IMR-90 (cell line): ENCODE data around the gene CXXC4. TPM values are rescaled to one million over a fixed set of nuclear protein-coding genes. Genes with fewer than 3 reads are reported as not detected.

Experiments
- ATAC-seq: fragments of 200-7000 bp; cut with Tn5 transposase; 2 replicates; pipeline ENCODE4 v1.9.1; 2020; ENCODE audit warnings: low read depth, mild to moderate bottlenecking, moderate library complexity
- BruUV-seq: library from RNA; stranded (reverse); fragments of 400-500 nt; replicated peaks from 2 replicates; lab custom pipeline; 2021; lab: Mats Ljungman, UMichigan
- CTCF ChIA-PET: fragments of 300-600 bp; formaldehyde crosslinking; extraction: SDS; loops from one replicate; lab custom pipeline; 2021; ENCODE audit warnings: antibody characterized with exemption; lab: Yijun Ruan, JAX
- POLR2A ChIA-PET: fragments of 300-600 bp; sonication (Branson Sonifier 250); formaldehyde crosslinking; loops from one replicate; lab custom pipeline; 2022; ENCODE audit warnings: antibody characterized with exemption; ENCODE audit not compliant: unreplicated experiment; lab: Charles Lee
- DNase-seq: peaks from one replicate; pipeline ENCODE4 v3.0.0; 2013
- H2AFZ ChIP-seq: replicated peaks from 2 replicates; pipeline ENCODE3; 2013; ENCODE audit warnings: low read length, mild to moderate bottlenecking; ENCODE audit not compliant: poor library complexity
- H2AK5ac ChIP-seq: 2 replicates; pipeline ENCODE4 v1.6.1; 2013; ENCODE audit warnings: low read depth, low read length, inconsistent platforms
- H2AK9ac ChIP-seq: replicated peaks from 2 replicates; pipeline ENCODE3; 2013; ENCODE audit warnings: mild to moderate bottlenecking, low read depth, low read length, moderate library complexity; ENCODE audit not compliant: poor library complexity
- H2BK120ac ChIP-seq: 2 replicates; pipeline ENCODE4 v1.6.1; 2013; ENCODE audit warnings: low read depth, low read length, inconsistent platforms
- H2BK15ac ChIP-seq: 3 replicates; pipeline ENCODE4 v1.6.1; 2013; ENCODE audit warnings: low read depth, low read length, inconsistent platforms
- H2BK20ac ChIP-seq: 2 replicates; pipeline ENCODE4 v1.6.1; 2013; ENCODE audit warnings: low read depth, mild to moderate bottlenecking, inconsistent platforms, low read length, moderate library complexity
- H2BK5ac ChIP-seq: 2 replicates; pipeline ENCODE4 v1.6.1; 2013; ENCODE audit warnings: mild to moderate bottlenecking, low read depth, low read length, inconsistent platforms; ENCODE audit not compliant: poor library complexity, severe bottlenecking
- H3K14ac ChIP-seq: replicated peaks from 2 replicates; pipeline ENCODE4 v1.6.1; 2013; ENCODE audit warnings: low read depth, low read length, inconsistent platforms
- H3K18ac ChIP-seq: 2 replicates; pipeline ENCODE4 v1.6.1; 2013; ENCODE audit warnings: low read depth, low read length, control low read depth
- H3K23ac ChIP-seq: 2 replicates; pipeline ENCODE4 v1.6.1; 2013; ENCODE audit warnings: low read depth, low read length, inconsistent platforms
- H3K27ac ChIP-seq: 2 replicates; pipeline ENCODE4 v1.5.1; 2013; ENCODE audit warnings: mild to moderate bottlenecking, control low read depth, low read length; ENCODE audit not compliant: insufficient read depth
- H3K27me3 ChIP-seq: 2 replicates; pipeline ENCODE4 v1.6.1; 2013; ENCODE audit warnings: low read length; ENCODE audit not compliant: control insufficient read depth, insufficient read depth
- H3K36me3 ChIP-seq: 2 replicates; pipeline ENCODE4 v1.6.1; 2013; ENCODE audit warnings: low read length, mixed read lengths; ENCODE audit not compliant: control insufficient read depth, insufficient read depth
- H3K4ac ChIP-seq: 2 replicates; pipeline ENCODE4 v1.6.1; 2013; ENCODE audit warnings: low read depth, low read length, inconsistent platforms
- H3K4me1 ChIP-seq: 2 replicates; pipeline ENCODE4 v1.6.1; 2013; ENCODE audit warnings: low read length, mixed read lengths; ENCODE audit not compliant: control insufficient read depth, insufficient read depth
- H3K4me2 ChIP-seq: 2 replicates; pipeline ENCODE4 v1.6.1; 2013; ENCODE audit warnings: low read depth, mild to moderate bottlenecking, control low read depth, low read length, moderate library complexity
- H3K4me3 ChIP-seq: 2 replicates; pipeline ENCODE4 v1.5.1; 2013; ENCODE audit warnings: low read depth, mild to moderate bottlenecking, control low read depth, low read length, moderate library complexity; ENCODE audit not compliant: insufficient read depth
- H3K56ac ChIP-seq: 2 replicates; pipeline ENCODE4 v1.6.1; 2013; ENCODE audit warnings: low read length, inconsistent platforms; ENCODE audit not compliant: insufficient read depth; ENCODE audit errors: extremely low read depth
- H3K79me1 ChIP-seq, 2 experiments: 2 replicates each; pipeline ENCODE4 v1.6.1; 2013; ENCODE audit warnings: low read length in 2 of 2, inconsistent platforms in 1 of 2, low read depth in 1 of 2
- H3K9ac ChIP-seq: 2 replicates; pipeline ENCODE4 v1.6.1; 2013; ENCODE audit warnings: low read depth, low read length, control low read depth
- H3K9me1 ChIP-seq: 2 replicates; pipeline ENCODE4 v1.6.1; 2013; ENCODE audit warnings: low read length, inconsistent platforms; ENCODE audit not compliant: insufficient read depth
- H3K9me3 ChIP-seq: 2 replicates; pipeline ENCODE4 v1.6.1; 2013; ENCODE audit warnings: low read length; ENCODE audit not compliant: control insufficient read depth, insufficient read depth
- H4K20me1 ChIP-seq: 2 replicates; pipeline ENCODE4 v1.6.1; 2013; ENCODE audit warnings: low read length, inconsistent platforms; ENCODE audit not compliant: insufficient read depth
- H4K5ac ChIP-seq: 2 replicates; pipeline ENCODE4 v1.6.1; 2013; ENCODE audit warnings: mild to moderate bottlenecking, low read depth, low read length, control low read depth
- H4K8ac ChIP-seq, 2 experiments: 2 replicates each; pipeline ENCODE4 v1.6.1; 2013; ENCODE audit warnings: low read depth in 2 of 2, low read length in 2 of 2, control low read depth in 1 of 2, inconsistent platforms in 1 of 2
- H4K91ac ChIP-seq: 2 replicates; pipeline ENCODE4 v1.6.1; 2013; ENCODE audit warnings: low read depth, low read length, inconsistent platforms; ENCODE audit not compliant: insufficient read depth
- NFE2L2 ChIP-seq: fragments of 150-350 bp; IDR thresholded peaks from 2 replicates; pipeline ENCODE4 v1.6.1; 2016; ENCODE audit warnings: low read depth, mild to moderate bottlenecking, low read length
- RFX5 ChIP-seq: IDR thresholded peaks from 2 replicates; pipeline ENCODE4 v1.8.0; 2012; ENCODE audit warnings: low read depth, mild to moderate bottlenecking, low read length, moderate library complexity
- WGBS, 2 experiments: methylation state at CpG; one replicate each; pipeline versions ENCODE4 v1.1.5 to v1.1.7; 2013; ENCODE audit warnings: missing lambda C conversion rate in 2 of 2; ENCODE audit not compliant: insufficient read length in 1 of 2; ENCODE audit errors: extremely low coverage in 2 of 2; 5-methylcytosine and 5-hydroxymethylcytosine counted together
- dilution Hi-C: fragments of 300-500 bp; cut with HindIII; formaldehyde crosslinking; loops from one replicate; pipeline ENCODE4 v1.14.3; 2018; ENCODE audit warnings: low sequenced_read_pairs; ENCODE audit not compliant: unreplicated experiment
- in situ Hi-C: fragments of 300-500 bp; cut with MboI; formaldehyde crosslinking; loops from 3 replicates; pipeline ENCODE4 v1.14.3; 2019; ENCODE audit warnings: low sequenced_read_pairs, inconsistent platforms, mixed read lengths
- intact Hi-C: fragments of 100-400 bp; cut with micrococcal nuclease; formaldehyde crosslinking; loops from 2 replicates; pipeline ENCODE4 v1.10.0; 2022
- polyA plus RNA-seq, 3 experiments: library from polyadenylated mRNA; depleted of rRNA; stranded (reverse); fragments of >200 nt; gene quantifications; 2 replicates each; pipeline ENCODE4 v1.2.3, GENCODE V29; 2012; ENCODE audit warnings: low replicate concordance in 1 of 3
- total RNA-seq: library from RNA; depleted of rRNA; stranded (reverse); fragments of >200 nt; gene quantifications from 2 replicates; pipeline ENCODE4 v1.2.3, GENCODE V29; 2012
- TF ChIP-seq, protein P1 (sequence below): conservative IDR thresholded peaks from 2 replicates; pipeline ENCODE4 v1.5.1; 2012; ENCODE audit warnings: mild to moderate bottlenecking, low read depth, low read length, improper control_type of control experiment

Gene CXXC4
- total and polyA plus RNA-seq, 2 of the 4 experiments (the other 2 are of a cell fraction) = not detected

DNA sequence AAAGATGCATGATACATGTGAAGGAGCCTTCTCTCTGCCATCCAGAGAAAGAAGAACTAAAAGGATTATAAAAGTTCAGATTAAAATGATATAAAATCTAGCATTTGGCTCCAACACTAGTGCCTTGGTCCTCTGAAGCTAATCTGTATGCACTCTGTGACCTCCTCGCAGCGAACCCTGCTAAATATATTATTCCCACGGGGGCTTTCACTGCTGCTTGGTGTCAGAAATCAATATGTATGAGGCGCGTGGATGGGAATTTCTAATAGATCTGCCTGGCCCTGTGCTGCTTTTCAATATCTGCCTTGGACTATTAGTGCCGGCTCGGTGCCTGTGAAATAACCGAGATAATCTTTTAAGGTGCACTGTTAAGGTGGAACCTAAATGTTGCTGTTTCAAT, 69.7 kb downstream of the CXXC4 start:
- dilution Hi-C loops (no loop called here), in situ Hi-C loops (no loop called here), intact Hi-C loops (no loop called here)
- Histone ChIP-seq H3K14ac (no peak overlapping the region), H3K9me3 (no peaks in the 10 kb centered on the region), H3K27ac (no peak overlapping the region), H4K5ac (no peak overlapping the region), H2BK120ac (no peak overlapping the region), H2BK15ac (no peak overlapping the region), H3K4me2 (no peak overlapping the region), H3K4me3 (no peak overlapping the region), H3K79me1 (no peaks in the 10 kb centered on the region), H3K18ac (no peak overlapping the region), H3K23ac (no peak overlapping the region), H4K8ac (no peak overlapping the region), H2AK5ac (no peak overlapping the region), H2AK9ac (no peak overlapping the region), H3K4ac (no peak overlapping the region), H2BK5ac (no peak overlapping the region), H3K4me1 (no peaks in the 10 kb centered on the region), H4K20me1 (no peaks in the 10 kb centered on the region), H3K27me3 (no peaks in the 10 kb centered on the region), H3K9ac (no peak overlapping the region), H2BK20ac (no peak overlapping the region), H3K9me1 (no peaks in the 10 kb centered on the region), H4K91ac (no peak overlapping the region), H3K36me3 (no peaks in the 10 kb centered on the region), H3K56ac (no peak overlapping the region), H2AFZ (no peak overlapping the region)
- no peak for ATAC-seq
- TF ChIP-seq, protein P1, sequence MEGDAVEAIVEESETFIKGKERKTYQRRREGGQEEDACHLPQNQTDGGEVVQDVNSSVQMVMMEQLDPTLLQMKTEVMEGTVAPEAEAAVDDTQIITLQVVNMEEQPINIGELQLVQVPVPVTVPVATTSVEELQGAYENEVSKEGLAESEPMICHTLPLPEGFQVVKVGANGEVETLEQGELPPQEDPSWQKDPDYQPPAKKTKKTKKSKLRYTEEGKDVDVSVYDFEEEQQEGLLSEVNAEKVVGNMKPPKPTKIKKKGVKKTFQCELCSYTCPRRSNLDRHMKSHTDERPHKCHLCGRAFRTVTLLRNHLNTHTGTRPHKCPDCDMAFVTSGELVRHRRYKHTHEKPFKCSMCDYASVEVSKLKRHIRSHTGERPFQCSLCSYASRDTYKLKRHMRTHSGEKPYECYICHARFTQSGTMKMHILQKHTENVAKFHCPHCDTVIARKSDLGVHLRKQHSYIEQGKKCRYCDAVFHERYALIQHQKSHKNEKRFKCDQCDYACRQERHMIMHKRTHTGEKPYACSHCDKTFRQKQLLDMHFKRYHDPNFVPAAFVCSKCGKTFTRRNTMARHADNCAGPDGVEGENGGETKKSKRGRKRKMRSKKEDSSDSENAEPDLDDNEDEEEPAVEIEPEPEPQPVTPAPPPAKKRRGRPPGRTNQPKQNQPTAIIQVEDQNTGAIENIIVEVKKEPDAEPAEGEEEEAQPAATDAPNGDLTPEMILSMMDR = no peak
- no peak for TF ChIP-seq NFE2L2
- TF ChIP-seq RFX5 = no peak
- DNase-seq = no peak
- BruUV-seq = no TSS peak
- CTCF ChIA-PET = no interaction called here
- POLR2A ChIA-PET = no interaction called here
- no CpG with 5 or more reads among the region's 8 CpGs for WGBS, 2 experiments
